Adrenal gland (tissue), 12 donors: ENCODE results near the gene HRC. TPM values are rescaled to one million over a fixed set of nuclear protein-coding genes. Genes with fewer than 3 reads are reported as not detected.

ENCODE experiments used
- DNase-seq, 7 donors: peaks; one replicate each; pipeline ENCODE4 v3.0.0-alpha.2; 2019 to 2020
- H3K27ac ChIP-seq, 5 donors: fragments of 200-600 bp; sonication (generic) in 4 of 5; 1 replicate in 3 of 5; 2 replicates in 2 of 5; pipeline versions ENCODE4 v1.5.1 to v1.8.0; 2016 to 2020; ENCODE audit warnings: mild to moderate bottlenecking in 1 of 5
- H3K27me3 ChIP-seq: fragments of 200-600 bp; 2 replicates; pipeline ENCODE4 v1.8.0; 2021
- H3K36me3 ChIP-seq, 2 donors: fragments of 200-600 bp; replicated peaks in 1 of 2; 1 replicate in 1 of 2; 2 replicates in 1 of 2; pipeline versions ENCODE4 v1.5.1 to v1.8.0; 2018 to 2022
- H3K4me1 ChIP-seq, 2 donors: fragments of 200-600 bp; replicated peaks in 1 of 2; 1 replicate in 1 of 2; 2 replicates in 1 of 2; pipeline versions ENCODE4 v1.5.1 to v1.8.0; 2018 to 2021
- H3K4me3 ChIP-seq, 4 donors: fragments of 200-600 bp; sonication (generic) in 3 of 4; one replicate each; pipeline ENCODE4 v1.5.1; 2016 to 2018
- H3K9me3 ChIP-seq, 3 donors: fragments of 200-600 bp; sonication (generic) in 1 of 3; replicated peaks in 1 of 3; 1 replicate in 2 of 3; 2 replicates in 1 of 3; pipeline versions ENCODE4 v1.5.1 to v1.8.0; 2016 to 2021
- CTCF ChIP-seq, 6 experiments: fragments of 450-650 bp in 4 of 6; fragments of 200-600 bp in 2 of 6; sonication (generic) in 1 of 6; IDR thresholded peaks; 1 replicate in 5 of 6; 2 replicates in 1 of 6; pipeline versions ENCODE4 v1.5.1 to v1.8.0; 2016 to 2021; ENCODE audit warnings: antibody characterized with exemption in 6 of 6, mild to moderate bottlenecking in 2 of 6, moderate library complexity in 1 of 6
- POLR2A ChIP-seq, 2 donors: fragments of 450-650 bp; IDR thresholded peaks; one replicate each; pipeline ENCODE4 v1.6.1; 2017; ENCODE audit warnings: antibody characterized with exemption in 2 of 2, mild to moderate bottlenecking in 2 of 2, moderate library complexity in 1 of 2
- WGBS, 4 donors: extraction: QIAGEN DNeasy Blood & Tissue Kit in 2 of 4; methylation state at CpG; one replicate each; pipeline versions ENCODE4 v1.1.5 to v1.1.7; 2013 to 2017; 5-methylcytosine and 5-hydroxymethylcytosine counted together
- intact Hi-C, 2 donors: fragments of 100-400 bp; cut with DNase I; formaldehyde crosslinking; loops; one replicate each; pipeline versions ENCODE4 v1.14.1 to v1.15.0; 2022 to 2023
- polyA plus RNA-seq, 3 donors: library from polyadenylated mRNA; stranded (reverse); fragments of 200-250 nt in 2 of 3; fragments of 350-450 nt in 1 of 3; fragmentation: Illumina TruSeq in 1 of 3; extraction: RNeasy Lipid Tissue Mini Kit (QIAGEN cat#74804) in 1 of 3; gene quantifications; one replicate each; pipeline ENCODE4 v1.2.3, GENCODE V29; 2013 to 2014
- total RNA-seq, 9 donors: library from RNA; depleted of rRNA in 4 of 9; stranded (reverse); fragments of >200 nt in 4 of 9; fragments of 120-200 nt in 1 of 9; fragmentation: NEBNext Ultra II Directional in 1 of 9; extraction: Animal tissue kit (Norgen Biotek cat#: 25700) in 1 of 9; gene quantifications; one replicate each; pipeline versions ENCODE4 v1.1.0 to v1.2.4, GENCODE V29; 2013 to 2023
- donor health status: healthy with polysubstance abuse.
- donor health status: Bipolar disorder and iron deficiency.
- donor health status: DM: yes; HTN: yes; CAD: no.
- donor health status: DM: no; HTN: no; CAD: no.
- donor health status: DM: no; HTN: no; CAD: no.
- donor health status: DM: yes; HTN: yes; CAD: no.

Gene HRC
- total and polyA plus RNA-seq, 12 donors: 0.77 to 28.4 (median 2.5) TPM

- H3K4me1 ChIP-seq: peaks cover 7 to 9% of the 10 kb centered on the region in 2 donors
- DNase-seq: peak; percentile 81 to 94 (median 88)
- TF ChIP-seq POLR2A (IDR thresholded peaks at IDR 0.05) (peak in 1 of 2 donors; percentile 28), CTCF (IDR thresholded peaks at IDR 0.05) (no peak)
- H3K27ac ChIP-seq: peak within 1 kb of the TSS in 2 of 5 donors; percentile 47 to 72
- H3K4me3 ChIP-seq: peak within 1 kb of the TSS; percentile 57 to 83 (median 69)
- no peaks in the 10 kb centered on the region for H3K9me3 ChIP-seq
- no peaks in the 10 kb centered on the region for H3K36me3 ChIP-seq
- no peaks in the 10 kb centered on the region for H3K27me3 ChIP-seq
- intact Hi-C loops: loop anchor here in 1 of 2 donors (5.0 kb wide), 1 partner anchor 80 kb away; no protein-coding TSS in a partner anchor
- 0 to 2% (median 1%) methylated on average over 11 to 41 of the region's 41 CpGs for WGBS, 4 donors
These were observed 2.4 kb upstream of the HRC start, which contains the start of gene TRPM4 for GRCh38 chr19:49157445-49158224. Gene TRPM4, plus strand, starts transcription at chr19:49157792. Its CDS starts 75 bp downstream, at chr19:49157867.

GRCh38 chr19:49155820-49156346 is 687 bp upstream of the HRC start:
- H3K27ac ChIP-seq: peak overlapping the region in 2 of 5 donors; percentile 36 to 41
- WGBS, 4 donors: 33 to 45% (median 40%) methylated on average over 4 of the region's 4 CpGs
- intact Hi-C loops: loop anchor here in 1 of 2 donors (5.0 kb wide), 1 partner anchor 79 kb away; no protein-coding TSS in a partner anchor
- TF ChIP-seq POLR2A (IDR thresholded peaks at IDR 0.05) (no peak), CTCF (IDR thresholded peaks at IDR 0.05) (no peak)
- H3K9me3 ChIP-seq: no peaks in the 10 kb centered on the region
- no peaks in the 10 kb centered on the region for H3K36me3 ChIP-seq
- H3K4me3 ChIP-seq: no peak overlapping the region
- DNase-seq: no peak
- H3K4me1 ChIP-seq: peaks cover 13 to 20% of the 10 kb centered on the region in 2 donors
- no peaks in the 10 kb centered on the region for H3K27me3 ChIP-seq

DNA sequence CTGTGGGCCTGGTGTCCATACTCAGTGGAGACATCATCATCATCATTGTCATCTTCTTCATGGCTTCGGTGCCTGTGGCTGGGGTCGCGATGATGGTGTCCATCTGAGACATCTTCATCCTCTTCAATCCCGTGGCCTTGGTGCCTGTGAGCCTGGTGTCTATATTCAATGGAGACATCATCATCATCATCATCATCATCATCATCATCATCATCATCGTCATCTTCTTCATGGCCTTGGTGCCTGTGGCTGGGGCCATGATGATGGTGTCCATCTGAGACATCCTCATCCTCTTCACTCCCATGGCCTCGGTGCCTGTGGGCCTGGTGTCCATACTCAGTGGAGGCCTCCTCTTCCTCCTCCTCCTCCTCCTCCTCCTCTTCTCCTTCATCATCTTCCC is 917 bp downstream of the HRC start:
- Histone ChIP-seq H3K4me1 (peaks cover 13 to 22% of the 10 kb centered on the region in 2 donors), H3K4me3 (no peak overlapping the region), H3K36me3 (no peaks in the 10 kb centered on the region), H3K27ac (no peak overlapping the region), H3K27me3 (no peaks in the 10 kb centered on the region), H3K9me3 (no peaks in the 10 kb centered on the region)
- WGBS, 4 donors: 93 to 95% (median 95%) methylated on average over 3 to 6 of the region's 6 CpGs
- DNase-seq: no peak
- intact Hi-C loops: loop anchor here in 1 of 2 donors (5.0 kb wide), 1 partner anchor 43 kb away; no protein-coding TSS in a partner anchor
- TF ChIP-seq CTCF (IDR thresholded peaks at IDR 0.05) (no peak), POLR2A (IDR thresholded peaks at IDR 0.05) (no peak)

DNA sequence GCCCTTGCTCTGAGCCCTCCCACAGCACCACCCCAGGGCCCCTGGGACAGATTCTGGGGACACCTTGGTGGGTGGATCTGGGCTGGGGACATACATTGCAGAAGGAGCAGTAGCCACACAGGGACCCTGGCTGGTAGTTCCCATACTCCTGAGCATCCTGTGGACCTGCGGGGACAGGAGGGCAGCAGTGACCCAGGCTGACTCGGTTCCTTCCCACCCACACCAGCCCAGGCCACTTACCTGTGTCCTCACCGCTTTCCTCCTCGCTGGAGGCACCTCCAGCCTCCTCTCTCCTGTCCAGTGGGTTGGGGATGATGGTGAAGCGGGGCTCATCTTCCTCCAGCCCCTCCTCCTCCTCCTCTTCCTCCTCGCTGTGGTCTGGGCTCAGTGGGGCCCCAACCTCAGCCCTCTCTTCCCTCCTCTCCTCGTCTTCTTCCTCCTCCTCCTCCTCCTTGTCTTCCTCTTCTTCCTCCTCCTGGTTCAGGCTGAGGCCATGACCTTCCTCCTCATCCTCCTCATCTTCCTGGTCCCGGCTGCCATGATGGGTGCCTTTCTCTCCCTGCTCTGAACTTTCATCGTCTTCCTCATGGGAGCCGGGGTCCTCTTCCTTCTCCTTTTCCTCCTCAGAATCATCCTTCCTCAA is 1.9 kb downstream of the HRC start:
- peaks cover 17 to 22% of the 10 kb centered on the region in 2 donors for H3K4me1 ChIP-seq
- no peaks in the 10 kb centered on the region for H3K36me3 ChIP-seq
- H3K4me3 ChIP-seq: no peak overlapping the region
- no peak overlapping the region for H3K27ac ChIP-seq
- TF ChIP-seq POLR2A (IDR thresholded peaks at IDR 0.05): no peak
- no peak for TF ChIP-seq CTCF (IDR thresholded peaks at IDR 0.05)
- no peaks in the 10 kb centered on the region for H3K27me3 ChIP-seq
- no peak for DNase-seq
- H3K9me3 ChIP-seq: no peaks in the 10 kb centered on the region
- WGBS, 4 donors: 84 to 96% (median 90%) methylated on average over 7 to 10 of the region's 10 CpGs
- intact Hi-C loops: loop anchor here in 1 of 2 donors (5.0 kb wide), 1 partner anchor 44 kb away; no protein-coding TSS in a partner anchor
